ENCODE data around the gene DAZ3. TPM values are rescaled to one million over a fixed set of nuclear protein-coding genes. Genes with fewer than 3 reads are reported as not detected.

Gene DAZ3, protein sequence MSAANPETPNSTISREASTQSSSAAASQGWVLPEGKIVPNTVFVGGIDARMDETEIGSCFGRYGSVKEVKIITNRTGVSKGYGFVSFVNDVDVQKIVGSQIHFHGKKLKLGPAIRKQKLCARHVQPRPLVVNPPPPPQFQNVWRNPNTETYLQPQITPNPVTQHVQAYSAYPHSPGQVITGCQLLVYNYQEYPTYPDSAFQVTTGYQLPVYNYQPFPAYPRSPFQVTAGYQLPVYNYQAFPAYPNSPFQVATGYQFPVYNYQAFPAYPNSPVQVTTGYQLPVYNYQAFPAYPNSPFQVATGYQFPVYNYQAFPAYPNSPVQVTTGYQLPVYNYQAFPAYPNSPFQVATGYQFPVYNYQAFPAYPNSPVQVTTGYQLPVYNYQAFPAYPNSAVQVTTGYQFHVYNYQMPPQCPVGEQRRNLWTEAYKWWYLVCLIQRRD
- not detected in 2 replicates for total RNA-seq

GRCh38 chrY:24813293-24813692 lies at the start of gene DAZ3:
Gene DAZ3, minus strand, starts transcription at chrY:24813393. Its CDS starts 208 bp downstream, at chrY:24813185.

GRCh38 chrY:24833619-24834018 lies 20.4 kb upstream of the DAZ3 start, which contains the start of gene DAZ4:
Gene DAZ4, plus strand, starts transcription at chrY:24833919. Its CDS starts 208 bp downstream, at chrY:24834127.

Other genes with a start within 250 kb of the DAZ3 start
- not detected in 2 replicates for gene BPY2B, start 195.4 kb downstream of the DAZ3 start, total RNA-seq
- gene DAZ4, start 20.5 kb upstream of the DAZ3 start, total RNA-seq, result not detected in 2 replicates
- not detected in 2 replicates for gene BPY2C, start 238.7 kb upstream of the DAZ3 start, total RNA-seq

All from uterine smooth muscle cell (primary cell).